ENCODE results near the gene CHD2.

GRCh38 chr15:92941668-92942067 is 41.5 kb downstream of the CHD2 start:
- TF ChIP-seq, protein P1, sequence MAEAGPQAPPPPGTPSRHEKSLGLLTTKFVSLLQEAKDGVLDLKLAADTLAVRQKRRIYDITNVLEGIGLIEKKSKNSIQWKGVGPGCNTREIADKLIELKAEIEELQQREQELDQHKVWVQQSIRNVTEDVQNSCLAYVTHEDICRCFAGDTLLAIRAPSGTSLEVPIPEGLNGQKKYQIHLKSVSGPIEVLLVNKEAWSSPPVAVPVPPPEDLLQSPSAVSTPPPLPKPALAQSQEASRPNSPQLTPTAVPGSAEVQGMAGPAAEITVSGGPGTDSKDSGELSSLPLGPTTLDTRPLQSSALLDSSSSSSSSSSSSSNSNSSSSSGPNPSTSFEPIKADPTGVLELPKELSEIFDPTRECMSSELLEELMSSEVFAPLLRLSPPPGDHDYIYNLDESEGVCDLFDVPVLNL (IDR thresholded peaks at IDR 0.05; ENCODE audit: low read depth, low read length): no peak
- no peak for TF ChIP-seq BRCA1 (IDR thresholded peaks at IDR 0.05; ENCODE audit: low read depth, low read length)

Data from GM12878 (cell line).